Kidney capillary endothelial cell (primary cell): ENCODE measurements around the gene AVPR1B.

Source experiments
- DNase-seq: peaks from one replicate; pipeline ENCODE4 v3.0.0-alpha.2; 2018; ENCODE audit warnings: low spot score

AVPR1B gene, protein sequence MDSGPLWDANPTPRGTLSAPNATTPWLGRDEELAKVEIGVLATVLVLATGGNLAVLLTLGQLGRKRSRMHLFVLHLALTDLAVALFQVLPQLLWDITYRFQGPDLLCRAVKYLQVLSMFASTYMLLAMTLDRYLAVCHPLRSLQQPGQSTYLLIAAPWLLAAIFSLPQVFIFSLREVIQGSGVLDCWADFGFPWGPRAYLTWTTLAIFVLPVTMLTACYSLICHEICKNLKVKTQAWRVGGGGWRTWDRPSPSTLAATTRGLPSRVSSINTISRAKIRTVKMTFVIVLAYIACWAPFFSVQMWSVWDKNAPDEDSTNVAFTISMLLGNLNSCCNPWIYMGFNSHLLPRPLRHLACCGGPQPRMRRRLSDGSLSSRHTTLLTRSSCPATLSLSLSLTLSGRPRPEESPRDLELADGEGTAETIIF

GRCh38 chr1:206117151-206117948 lies at the start of gene AVPR1B:
Gene AVPR1B (minus strand): TSS chr1:206117388. CDS start chr1:206116890, 498 bp downstream.
- peak; percentile 21 for DNase-seq

GRCh38 chr1:206145771-206146290 lies 28.6 kb upstream of the AVPR1B start:
- no peak for DNase-seq

DNA sequence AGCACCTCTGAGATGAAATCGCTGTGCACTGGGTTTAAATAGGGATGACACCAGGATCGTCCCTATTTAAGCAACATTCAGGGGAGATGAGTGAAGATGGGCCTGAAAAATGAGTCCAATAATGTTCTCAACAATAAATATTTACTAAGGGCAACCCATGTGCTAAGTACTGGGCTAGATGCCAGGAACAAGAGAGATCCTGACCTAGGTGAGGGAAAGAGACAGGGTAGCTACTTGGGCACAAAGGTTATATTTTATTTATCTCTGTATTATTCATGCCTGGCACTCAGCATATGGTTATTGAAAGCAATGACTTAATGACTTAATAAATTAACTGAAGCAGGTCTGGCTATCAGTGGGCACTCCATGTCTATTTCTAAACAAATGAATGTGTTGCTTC lies 27.4 kb upstream of the AVPR1B start:
- no peak for DNase-seq

DNA sequence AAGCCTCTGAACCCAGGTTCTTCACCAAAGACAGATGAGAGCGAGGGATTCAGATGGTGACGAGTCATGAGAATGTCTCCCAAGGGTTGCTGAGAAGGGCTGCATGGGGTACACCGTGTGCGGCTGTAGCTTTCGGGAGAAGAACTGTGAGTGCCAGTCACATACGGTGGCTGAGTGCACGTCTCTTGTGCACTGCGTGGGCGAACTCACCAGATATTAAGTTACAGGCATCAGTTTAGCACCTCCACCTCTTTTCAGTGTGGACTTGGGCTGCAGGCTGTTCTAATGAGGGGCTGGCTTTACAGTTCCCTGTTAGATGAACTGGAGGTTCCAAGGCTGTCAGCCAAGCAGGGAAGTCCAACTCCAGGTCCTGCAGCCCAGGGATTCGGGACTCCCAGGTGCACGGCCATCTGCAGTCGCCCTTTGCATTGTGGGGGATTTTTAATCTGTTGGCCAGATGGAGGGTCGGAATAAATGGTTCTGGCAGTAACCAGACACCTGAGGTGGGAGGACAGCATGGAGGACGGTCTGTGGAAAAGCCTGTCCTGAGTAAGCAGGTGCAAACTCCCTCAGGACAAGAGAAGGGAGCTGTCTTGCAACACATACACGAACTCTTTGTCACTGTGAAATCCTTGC lies 26.5 kb upstream of the AVPR1B start:
- DNase-seq: no peak

DNA sequence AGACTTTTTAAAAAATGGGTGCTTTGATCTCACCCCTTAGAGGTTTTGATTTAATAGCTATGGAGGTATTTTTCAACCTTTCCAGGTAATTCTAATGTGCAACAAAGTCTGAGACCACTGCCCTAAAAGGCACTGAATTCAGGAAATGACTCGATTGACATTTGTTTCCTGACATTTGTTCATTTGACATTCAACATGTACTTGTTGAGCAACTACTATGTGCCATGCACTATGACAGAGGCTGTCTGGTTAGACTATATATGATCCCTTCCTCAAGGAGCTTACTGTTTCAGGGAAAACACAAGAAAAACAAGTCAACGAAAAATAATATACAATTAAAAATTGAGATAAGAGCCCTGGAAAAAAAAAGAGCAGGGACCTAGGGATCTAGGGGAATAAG lies 25.6 kb upstream of the AVPR1B start:
- DNase-seq: no peak

DNA sequence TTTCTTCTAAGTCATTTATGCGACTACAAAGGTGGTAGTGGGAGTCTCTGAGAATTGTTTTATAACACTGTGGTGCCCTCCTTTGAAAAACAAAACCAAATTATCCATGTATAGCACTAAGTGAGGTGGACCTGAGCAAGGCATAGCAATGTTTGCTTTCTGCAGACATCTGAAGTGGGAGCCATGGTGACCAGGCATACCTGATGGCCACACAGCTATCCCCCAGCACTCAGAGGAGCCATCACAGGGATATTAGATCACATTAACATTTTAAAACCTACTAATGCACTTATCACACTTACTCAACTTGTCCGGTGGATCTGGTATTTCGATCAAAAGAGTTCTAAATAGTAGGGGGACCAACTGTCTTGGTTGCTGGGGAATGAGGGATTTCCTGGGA lies 24.8 kb upstream of the AVPR1B start:
- DNase-seq: no peak

- DNase-seq: no peak
Measured at GRCh38 chr1:206136241-206136640, 19.1 kb upstream of the AVPR1B start.

DNA sequence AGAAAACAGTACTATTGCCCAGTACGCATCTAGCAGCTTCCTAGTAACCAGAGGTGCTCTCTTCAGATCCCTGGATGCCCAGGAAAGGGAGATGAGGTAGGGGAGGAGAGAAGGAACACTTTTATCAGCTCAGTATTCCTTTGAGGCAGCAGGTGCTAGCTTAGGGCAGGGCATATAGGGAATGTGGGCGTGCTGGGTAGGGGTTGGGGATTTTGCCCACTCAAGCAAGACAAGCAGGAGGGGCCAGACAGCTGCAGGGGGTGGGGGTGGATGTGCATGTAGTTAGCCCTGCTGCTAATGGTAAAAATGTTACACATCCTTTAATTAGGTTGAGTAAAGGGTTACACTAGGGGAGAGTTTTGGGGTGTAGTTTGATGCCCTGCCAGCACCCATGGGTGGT lies 18.1 kb upstream of the AVPR1B start:
- no peak for DNase-seq

GRCh38 chr1:206133751-206134415 lies 16.7 kb upstream of the AVPR1B start:
- no peak for DNase-seq

DNA sequence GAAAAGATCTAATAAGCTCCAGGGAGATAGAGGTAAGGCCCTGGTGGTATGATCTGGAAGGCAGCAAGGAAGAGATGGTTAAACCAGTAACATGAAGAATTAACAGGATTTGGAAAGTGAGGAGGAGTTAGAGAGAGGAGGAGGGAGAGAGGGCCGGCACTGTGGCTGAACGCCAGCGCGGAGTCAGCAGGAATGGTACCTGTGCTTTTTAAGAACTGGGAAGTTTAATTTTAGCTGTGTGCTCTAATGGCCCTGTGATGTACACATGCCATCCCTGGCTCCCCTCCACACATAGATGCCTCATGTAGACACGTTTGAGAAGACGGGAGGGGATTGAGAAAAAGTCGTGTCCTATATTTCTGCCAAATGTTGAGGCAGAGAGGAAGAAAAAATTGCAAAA lies 13.8 kb upstream of the AVPR1B start:
- DNase-seq: no peak

DNA sequence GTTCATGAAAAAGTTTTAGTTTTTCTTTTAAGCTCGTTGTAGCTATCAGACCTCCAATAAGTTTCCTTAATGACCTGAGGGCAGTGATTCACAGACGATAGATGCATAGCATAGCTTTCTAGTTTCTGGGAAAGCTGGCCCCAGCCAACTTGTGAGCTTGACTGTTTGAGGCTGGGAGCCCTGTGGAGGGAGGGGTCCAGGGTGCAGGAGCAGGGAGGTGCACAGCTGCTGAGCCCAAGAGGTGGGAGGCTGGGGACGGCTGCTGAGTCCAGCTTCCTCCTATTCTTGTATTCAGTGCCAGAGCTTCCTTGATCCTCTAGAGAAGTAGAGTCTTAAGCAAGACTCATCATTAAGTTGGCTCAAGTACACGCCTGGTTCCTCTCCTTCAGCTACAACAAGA lies 11.0 kb upstream of the AVPR1B start:
- DNase-seq: no peak

DNA sequence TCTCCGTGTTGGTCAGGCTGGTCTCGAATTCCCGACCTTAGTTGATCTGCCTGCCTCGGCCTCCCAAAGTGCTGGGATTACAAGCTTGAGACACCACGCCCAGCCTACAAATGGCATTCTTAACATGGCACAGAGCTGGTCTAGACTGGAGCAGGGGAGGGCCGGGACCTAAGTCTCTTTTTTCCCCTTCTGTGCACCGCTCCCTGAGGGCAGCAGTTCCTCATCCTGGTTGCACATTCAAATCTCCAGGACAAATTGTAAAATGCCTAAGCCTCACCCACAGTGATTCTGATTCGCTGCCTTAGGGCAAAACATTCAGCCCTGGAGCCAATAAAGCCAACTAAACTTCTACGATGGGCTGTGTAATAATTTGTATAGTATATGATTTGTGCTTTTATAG lies 10.1 kb upstream of the AVPR1B start:
- DNase-seq: no peak

DNA sequence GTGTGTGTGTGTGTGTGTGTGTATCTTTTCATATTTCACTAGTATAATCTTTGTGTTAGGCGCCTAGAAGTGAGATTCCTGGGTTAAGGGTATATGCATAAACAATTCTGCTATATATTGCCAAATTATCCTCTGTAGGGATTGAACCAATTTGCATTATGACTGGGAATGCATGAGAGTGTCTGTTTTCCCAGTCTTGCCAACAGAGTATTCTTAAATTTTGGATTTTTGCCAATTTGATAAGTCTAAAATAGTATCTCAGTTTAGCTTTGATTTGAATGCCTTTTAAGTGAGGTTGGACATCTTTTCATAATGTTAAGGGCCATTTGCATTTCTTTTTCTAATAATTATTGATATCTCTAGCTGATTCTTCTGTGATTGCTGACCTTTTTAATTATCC lies 8.2 kb upstream of the AVPR1B start:
- DNase-seq: no peak

- no peak for DNase-seq
Measured at GRCh38 chr1:206122686-206123085, 5.5 kb upstream of the AVPR1B start.

- no peak for DNase-seq
Measured at GRCh38 chr1:206121269-206121668, 4.1 kb upstream of the AVPR1B start.

DNA sequence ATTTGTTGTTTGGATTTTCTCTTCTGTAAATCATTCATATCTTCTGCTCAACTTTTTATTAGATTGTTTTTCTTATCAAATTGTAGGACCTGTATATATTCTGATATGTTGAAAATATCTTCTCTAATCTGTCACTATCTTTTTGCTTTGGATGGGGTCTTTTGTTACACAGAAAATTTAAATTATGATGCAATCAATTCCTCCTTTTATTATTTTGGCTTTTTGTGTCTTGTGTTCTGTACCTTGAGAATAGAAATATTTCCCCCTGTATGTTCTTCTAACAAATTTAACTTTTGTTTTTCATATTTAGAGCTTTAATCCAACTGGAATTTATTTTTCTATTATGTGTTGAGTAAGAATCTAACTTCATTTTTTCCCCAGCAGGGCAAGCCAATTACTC lies 3.2 kb upstream of the AVPR1B start:
- DNase-seq: no peak

- no peak for DNase-seq
Measured at GRCh38 chr1:206116873-206117150, 376 bp downstream of the AVPR1B start.

- no peak for DNase-seq
Measured at GRCh38 chr1:206116191-206116872, 856 bp downstream of the AVPR1B start.

DNA sequence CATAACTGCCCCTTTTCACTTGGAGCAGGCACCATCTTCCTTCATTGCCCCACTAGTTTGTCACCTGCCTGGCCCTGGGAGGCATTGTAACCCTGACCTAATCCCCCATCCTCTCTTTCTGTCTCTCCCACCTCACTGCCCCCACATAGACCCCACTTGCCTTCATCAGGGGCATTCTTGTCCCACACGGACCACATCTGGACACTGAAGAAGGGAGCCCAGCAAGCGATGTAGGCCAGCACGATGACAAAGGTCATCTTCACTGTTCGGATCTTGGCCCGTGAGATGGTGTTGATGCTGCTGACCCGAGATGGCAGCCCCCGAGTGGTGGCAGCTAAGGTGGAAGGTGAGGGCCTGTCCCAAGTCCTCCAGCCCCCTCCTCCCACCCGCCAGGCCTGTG lies 1.4 kb downstream of the AVPR1B start:
- no peak for DNase-seq

DNA sequence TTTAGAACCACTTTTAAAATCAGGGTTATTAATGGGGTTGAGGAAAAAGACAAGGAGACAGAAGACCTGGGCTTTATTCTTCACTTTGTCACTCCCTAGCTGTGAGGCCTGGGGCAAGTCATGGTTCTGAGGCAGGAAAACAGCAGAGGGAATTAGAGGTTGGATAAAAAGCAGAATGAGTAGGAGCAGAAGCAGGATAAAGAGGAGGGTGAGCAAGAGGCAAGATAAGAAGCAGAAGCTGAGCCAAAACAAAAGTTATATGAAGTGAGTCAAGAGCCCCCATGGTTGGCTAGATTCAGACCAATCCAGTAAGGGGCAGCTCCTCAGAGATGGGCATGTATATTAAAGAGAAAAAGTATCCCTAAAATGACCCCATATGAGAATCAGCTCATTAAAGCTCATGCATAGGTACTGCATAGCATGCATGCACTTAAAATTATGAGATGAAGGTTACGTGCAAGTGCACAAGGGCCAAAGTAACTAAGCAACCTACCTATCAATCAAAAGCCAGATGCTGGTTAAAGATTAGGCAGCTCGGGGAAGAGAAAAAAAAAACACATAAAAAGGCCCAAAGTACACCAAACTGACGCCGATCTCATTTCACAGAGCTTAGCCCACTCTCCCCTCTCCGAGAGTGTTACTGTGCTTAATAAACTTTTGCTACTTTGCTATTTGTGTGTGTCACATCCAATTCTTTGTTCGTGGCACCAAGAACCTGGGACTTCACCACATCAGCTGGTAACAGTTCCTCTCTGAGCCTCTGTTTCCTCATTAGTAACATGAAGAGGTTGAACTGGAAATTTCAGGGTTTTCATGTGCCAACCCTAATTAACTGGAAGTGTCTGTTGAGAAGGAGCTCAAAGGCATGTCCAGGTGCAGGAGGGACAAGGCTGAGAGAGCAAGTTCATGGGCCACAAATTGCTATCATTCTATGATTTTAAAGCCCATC lies 2.2 kb downstream of the AVPR1B start:
- no peak for DNase-seq
